HL-60/S4 treated with phorbol 12-myristate 13-acetate at 8.2 ng/mL for 4 days and 3 days (cell line): ENCODE measurements around the gene CLIP2.
"Not testable (repeated sequence)": the region's sequence is repeated elsewhere in the genome, so short reads cannot be mapped to it uniquely, and the experiment has no call there.

Source experiments
- in situ Hi-C: fragments of 300-500 bp; cut with MboI; formaldehyde crosslinking; loops from 2 replicates; pipeline ENCODE4 v1.15.0; 2022; ENCODE audit warnings: low sequenced_read_pairs

The CLIP2 gene

DNA sequence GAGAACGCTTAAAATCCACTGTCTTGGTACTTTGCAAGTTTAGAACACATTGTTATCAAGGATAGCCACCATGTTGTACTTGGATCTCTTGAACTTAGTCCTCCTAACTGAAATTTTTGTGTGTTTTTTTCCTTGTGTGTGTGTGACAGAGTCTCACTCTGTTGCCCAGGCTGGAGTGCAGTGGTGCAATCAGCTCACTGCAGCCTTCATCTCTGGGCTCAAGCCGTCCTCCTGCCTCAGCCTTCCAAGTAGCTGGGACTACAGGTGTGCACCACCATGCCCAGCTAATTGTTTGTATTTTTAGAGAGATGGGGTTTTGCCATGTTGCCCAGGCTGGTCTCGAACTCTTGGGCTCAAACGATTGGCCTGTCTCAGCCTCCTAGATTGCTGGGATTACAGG lies 130.0 kb downstream of the CLIP2 start:
- in situ Hi-C loops = loop anchor here (10.0 to 25.0 kb wide), 2 partner anchors 136 to 618 kb away; no protein-coding TSS in a partner anchor

DNA sequence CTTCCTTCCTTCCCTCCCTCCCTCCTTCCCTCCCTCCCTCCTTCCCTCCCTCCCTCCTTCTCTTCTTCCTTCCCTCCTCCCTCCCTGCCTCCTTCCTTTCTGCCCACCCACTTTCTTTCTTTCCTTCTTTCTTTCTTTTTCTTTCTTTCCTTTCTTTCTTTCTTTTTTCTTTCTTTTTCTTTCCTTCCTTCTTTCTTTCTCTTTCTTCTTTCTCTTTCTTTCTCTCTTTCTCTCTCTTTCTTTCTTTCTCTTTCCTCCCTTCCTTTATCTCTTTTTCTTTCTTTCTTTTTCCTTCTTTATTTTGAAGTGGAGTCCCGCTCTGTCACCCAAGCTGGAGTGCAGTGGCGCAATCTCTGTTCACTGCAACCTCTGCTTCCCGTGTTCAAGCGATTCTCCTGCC lies 130.8 kb downstream of the CLIP2 start:
- in situ Hi-C loops = loop anchor here (25.0 kb wide), 1 partner anchor 617 kb away; no protein-coding TSS in a partner anchor

GRCh38 chr7:74424291-74424880 lies 135.2 kb downstream of the CLIP2 start:
- in situ Hi-C loops = loop anchor here (25.0 kb wide), 1 partner anchor 613 kb away; no protein-coding TSS in a partner anchor

DNA sequence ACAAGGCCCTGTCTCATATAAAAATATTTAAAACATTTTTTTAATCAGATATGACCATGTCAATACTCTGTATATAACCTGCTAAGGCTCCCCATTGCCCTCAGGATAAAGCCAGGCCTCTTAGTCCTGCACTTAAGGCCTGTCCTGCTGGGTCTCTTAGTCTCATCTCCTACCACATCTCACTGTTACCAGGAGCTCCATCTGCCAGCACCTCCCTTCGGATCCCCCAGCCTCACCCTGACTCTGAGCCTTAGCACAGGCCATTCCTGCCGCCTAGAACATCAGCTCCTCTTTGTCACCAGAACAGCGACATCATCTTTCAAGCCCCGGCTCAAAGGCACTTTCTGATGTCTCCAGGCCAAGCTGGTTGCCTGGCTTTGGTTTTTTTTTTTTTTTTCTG lies 138.8 kb downstream of the CLIP2 start:
- in situ Hi-C loops = no loop called here

DNA sequence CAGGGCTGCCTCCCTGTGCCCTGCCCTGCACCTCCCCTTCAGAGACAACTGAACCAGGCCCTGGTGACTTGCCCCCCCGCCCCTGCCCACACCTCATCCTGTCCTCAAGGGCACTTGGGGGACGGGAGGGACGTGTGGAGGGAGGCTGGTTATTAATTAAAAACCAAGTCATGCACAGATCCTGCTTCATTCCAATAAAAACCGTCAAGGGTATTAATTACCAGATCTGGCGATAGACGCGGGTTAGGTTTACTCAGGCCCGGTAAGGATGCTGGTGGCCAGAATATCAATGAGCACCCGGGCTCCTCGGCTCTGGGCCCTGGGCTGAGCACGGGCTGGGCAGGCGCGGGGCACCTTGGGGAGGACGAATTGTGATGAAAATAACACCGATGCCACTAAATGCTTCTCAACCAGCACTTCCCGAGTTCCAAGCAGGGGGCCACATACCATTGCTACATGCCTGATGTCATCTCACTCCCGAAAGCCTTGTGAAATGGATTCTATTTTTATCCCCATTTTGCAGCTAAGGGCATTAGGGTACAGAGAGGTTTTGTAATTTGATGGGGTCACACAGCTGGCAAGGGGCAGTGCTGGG lies 140.0 kb downstream of the CLIP2 start:
- in situ Hi-C loops = no loop called here

- in situ Hi-C loops = not testable (repeated sequence)
Observed at GRCh38 chr7:74430409-74430808, 141.2 kb downstream of the CLIP2 start.

GRCh38 chr7:74430961-74431466 lies 141.8 kb downstream of the CLIP2 start:
- in situ Hi-C loops = no loop called here

DNA sequence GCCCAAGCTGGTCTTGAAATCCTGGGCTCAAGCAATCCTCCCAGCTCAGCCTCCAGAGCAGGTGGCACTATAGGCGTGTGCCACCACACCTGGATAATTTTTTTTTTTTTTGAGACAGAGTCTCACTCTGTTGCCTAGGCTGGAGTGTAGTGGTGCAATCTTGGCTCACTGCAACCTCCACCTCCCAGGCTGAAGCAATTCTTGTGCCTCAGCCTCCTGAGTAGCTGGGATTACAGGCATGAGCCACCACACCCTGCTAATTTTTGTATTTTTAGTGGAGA lies 148.0 kb downstream of the CLIP2 start:
- in situ Hi-C loops = not testable (repeated sequence)

DNA sequence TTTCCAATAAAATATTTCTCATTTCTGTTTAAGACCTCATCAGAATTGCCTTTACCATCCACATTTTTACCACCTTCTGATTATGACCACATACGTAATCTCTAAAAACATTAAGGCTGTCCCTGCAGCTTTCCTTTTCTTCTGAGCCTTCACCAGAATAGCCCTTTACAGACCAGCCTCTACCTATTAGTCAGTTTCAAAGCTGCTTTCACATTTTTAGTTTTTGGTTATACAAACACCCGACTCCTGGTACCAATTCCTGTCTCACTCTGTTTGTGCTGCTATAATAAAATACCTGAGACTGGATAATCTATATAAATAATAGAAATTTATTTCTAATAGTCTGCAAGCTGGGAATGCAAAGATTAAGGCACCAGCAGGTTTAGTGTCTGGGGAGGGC lies 149.1 kb downstream of the CLIP2 start:
- in situ Hi-C loops = no loop called here

GRCh38 chr7:74439541-74439940 lies 150.3 kb downstream of the CLIP2 start:
- in situ Hi-C loops = no loop called here

DNA sequence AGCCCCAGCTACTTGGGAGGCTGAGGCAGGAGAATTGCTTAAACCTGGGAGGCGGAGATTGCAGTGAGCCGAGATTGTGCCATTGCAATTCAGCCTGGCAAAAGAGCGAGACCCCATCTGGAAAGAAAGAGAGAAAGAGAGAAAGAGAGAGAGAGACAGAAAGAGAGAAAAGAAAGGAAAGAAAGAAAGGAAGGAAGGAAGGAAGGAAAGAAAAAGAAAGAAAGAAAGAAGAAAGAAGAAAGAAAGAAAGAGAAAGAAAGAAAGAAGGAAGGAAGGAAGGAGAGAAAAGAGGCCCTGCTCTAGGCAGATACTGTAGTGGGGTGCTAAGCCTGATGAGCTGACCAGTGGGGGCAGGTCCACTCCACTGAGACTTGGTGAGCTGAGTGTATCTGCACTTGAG lies 150.9 kb downstream of the CLIP2 start:
- in situ Hi-C loops = loop anchor here (10.0 kb wide), 1 partner anchor 105 kb away; no protein-coding TSS in a partner anchor

GRCh38 chr7:74441801-74442200 lies 152.6 kb downstream of the CLIP2 start:
- in situ Hi-C loops = loop anchor here (10.0 kb wide), 1 partner anchor 103 kb away; no protein-coding TSS in a partner anchor

DNA sequence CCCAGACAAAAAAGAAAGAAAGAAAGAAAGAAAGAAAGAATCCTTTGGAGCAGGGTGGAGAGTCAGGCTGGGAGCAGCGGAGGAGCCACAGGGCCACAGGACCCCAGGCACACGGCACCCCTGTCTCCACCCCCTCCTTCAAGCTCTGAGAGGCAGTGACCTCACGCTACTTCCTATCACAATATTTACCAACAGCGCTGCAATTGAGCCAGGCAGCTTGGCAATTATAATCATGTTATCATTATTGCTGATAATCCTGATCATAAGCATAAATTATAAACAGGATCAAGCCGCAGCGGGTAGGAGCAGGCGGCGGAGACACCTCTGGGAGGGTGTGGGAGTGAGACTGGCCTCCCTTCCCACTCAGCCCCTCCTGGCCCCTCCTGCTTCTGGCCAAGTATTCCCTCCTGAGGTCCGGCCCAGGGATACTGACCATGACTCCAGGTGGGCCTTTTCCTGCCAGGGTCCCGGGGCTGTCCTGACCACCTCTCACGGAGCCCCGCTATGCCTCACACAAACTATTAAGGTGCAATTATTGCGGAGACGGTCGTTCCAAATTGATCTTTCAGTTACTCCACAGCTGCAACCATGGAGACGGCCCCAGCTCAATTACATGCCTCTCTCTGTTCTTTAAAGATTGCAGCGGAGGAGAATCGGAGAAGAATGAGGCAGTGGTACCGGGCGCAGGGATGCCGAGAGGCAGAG lies 154.5 kb downstream of the CLIP2 start:
- in situ Hi-C loops = loop anchor here (10.0 kb wide), 1 partner anchor 101 kb away; no protein-coding TSS in a partner anchor

DNA sequence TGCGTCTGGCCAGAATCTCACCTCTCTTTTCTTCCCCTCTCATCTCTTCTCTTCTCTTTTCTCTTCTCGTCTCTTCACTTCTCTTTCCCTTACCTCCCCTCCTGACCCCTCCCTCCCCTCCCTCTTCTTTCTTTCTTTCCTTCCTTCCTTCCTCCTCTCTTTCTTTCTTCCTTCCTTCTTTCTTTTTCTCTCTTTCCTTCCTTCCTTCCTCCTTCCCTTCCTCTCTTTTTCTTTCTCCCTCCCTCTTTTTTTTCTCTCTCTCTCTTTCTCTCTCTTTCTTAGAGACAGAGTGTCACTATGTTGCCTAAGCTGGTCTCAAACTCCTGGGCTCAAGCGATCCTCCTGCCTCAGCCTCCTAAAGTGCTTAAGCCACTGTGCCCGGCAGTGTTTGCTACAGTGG lies 159.9 kb downstream of the CLIP2 start:
- in situ Hi-C loops = loop anchor here (10.0 kb wide), 1 partner anchor 96 kb away; no protein-coding TSS in a partner anchor

DNA sequence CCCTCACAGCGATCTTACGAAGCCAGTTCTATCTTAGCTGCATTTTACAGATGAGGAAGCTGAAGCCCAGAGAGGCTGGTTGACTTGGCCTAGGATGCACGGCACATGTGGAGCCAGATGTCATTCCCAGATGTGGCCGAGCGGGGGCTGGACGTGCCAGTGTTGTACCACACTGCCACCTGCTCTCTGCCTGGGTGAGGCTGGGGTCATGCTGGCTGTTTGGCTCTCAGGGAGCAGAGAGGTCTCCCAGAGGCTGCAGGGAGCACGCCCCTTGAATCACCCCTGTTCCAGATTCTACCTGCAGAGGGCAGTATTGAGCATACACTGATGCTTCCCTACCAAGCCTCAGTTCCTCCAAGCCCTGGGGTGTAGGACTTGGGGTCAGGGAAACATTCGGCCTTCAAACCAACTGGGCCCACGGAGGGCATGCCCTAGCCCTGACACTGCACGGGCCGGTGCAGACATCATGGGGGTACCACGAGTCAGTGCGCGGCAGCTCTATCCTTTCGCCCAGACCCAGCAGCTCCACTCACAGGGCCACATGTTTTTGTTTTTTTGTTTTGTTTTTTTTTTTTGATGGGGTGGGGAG lies 160.7 kb downstream of the CLIP2 start:
- in situ Hi-C loops = loop anchor here (10.0 kb wide), 1 partner anchor 95 kb away; no protein-coding TSS in a partner anchor

GRCh38 chr7:74452748-74453321 lies 163.6 kb downstream of the CLIP2 start:
- in situ Hi-C loops = no loop called here

DNA sequence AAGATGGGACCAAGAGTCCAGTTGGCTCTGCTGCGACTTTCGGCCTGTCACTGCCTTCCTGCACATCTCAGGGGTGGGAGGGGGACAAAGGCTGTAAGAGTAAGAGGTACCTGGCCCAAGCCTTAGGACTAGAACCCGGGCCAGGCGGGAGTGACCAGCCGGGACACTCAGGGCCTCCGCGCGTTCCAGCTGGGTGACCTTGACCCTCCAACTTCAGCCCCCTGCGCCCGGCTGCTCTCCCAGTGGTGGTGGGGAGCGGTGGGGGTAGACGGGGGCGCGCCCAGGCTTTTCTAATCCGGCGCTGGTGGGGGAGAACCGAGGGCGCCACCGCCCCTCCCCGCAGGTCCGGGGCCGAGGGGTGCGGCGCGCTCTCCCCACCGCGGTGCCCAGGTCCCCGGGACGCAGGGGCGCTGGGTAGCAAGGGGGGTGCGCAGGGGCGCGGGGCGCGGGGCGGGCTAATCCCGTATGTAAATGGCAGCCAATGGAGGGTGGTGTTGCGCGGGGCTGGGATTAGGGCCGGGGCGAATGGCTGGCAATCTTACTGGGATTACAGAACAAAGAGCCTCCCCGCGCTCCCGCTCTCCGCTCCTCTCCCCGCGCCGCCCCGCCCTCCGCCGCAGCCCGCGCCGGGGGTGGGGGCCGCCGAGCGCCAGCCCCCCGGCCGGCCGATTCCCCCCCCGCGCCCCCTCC lies 164.3 kb downstream of the CLIP2 start, which contains the start of gene GTF2IRD1:
TSS of gene GTF2IRD1 (plus strand) at position 585 of the 690 bp plus-strand sequence. CDS start 54,175 bp downstream, outside the sequence.
- in situ Hi-C loops = no loop called here

DNA sequence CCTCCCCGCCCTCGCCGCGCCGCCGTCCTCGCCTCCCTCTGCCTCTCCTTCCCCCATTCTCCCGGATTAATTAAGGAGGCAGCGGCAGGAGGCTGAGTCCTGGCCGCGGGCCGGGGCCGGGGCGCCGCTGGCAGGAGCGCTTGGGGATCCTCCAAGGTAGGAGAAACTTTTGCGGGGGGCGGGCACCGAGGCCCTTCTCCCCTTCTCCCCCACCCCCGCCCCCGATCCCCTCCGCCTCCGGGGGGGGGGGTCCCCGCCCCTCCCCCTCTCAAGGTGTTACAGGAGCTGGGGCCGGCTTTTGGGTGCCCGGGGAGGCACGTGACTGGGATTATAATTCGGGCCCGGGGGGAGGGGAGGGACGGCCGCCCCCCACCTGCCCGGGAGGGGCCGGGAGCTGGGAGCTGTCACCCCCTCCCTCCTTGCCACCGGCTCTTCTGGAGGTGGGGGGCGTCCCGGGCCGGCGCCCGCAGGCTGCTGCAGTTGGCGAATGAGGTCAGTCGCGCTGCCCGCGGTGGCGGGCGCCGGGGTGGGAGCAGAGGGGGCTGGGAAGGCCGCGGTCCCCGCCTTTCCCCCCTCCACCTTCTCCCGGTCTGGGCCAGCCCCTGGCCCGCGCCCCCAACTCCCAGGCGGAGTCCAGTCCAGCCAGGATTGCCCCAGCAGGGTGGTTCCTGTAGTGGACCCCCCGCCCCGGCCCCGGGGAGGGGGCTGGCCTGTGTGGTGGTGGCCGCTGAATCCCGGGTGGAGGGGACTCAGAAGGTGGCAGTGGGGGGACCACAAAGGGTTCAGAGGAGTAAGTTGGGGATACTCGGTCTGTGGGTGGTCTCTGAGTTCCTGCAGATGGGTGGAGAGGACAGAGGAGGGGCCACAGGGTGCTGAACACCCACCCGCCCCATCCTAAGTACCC lies 165.1 kb downstream of the CLIP2 start:
- in situ Hi-C loops = no loop called here

DNA sequence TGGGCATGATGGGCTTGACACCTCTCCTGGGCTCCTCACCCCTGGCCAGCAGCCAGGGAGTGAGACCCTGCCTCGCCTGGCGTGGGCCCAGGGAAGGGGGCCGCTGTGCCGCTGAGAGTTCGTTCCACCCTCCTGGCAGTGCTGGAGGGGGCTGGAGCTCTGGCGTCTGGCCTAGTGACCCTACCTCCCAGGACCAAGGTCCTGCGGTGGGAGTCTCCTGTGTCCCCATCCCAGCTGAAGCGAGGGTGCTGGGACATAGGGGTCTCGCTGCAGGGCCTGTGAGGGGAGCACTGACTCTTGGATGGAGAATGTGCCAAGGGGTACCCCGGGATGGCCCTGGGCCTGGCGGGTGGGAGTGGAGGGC lies 165.7 kb downstream of the CLIP2 start:
- in situ Hi-C loops = no loop called here
